H1 (cell line): Measurements from ENCODE around the gene ZNF451. TPM values are rescaled to one million over a fixed set of nuclear protein-coding genes. Genes with fewer than 3 reads are reported as not detected.
A peak's percentile ranks its signal among the peaks of the same experiment; 100 is the strongest.
"Not testable (repeated sequence)": the region's sequence is repeated elsewhere in the genome, so short reads cannot be mapped to it uniquely, and the experiment has no call there.

Experiments
- CTCF ChIA-PET: fragments of 300-600 bp; sonication (Branson Sonifier 250); formaldehyde crosslinking; loops from one replicate; lab custom pipeline; 2021; ENCODE audit not compliant: partially characterized antibody; lab: Charles Lee
- POLR2A ChIA-PET: fragments of 300-600 bp; sonication (Branson Sonifier 250); formaldehyde crosslinking; loops from one replicate; lab custom pipeline; 2021; ENCODE audit warnings: inconsistent platforms; ENCODE audit not compliant: partially characterized antibody; lab: Charles Lee
- DNase-seq, 2 experiments: peaks; one replicate each; pipeline versions ENCODE4 v3.0.0 to v3.0.0-alpha.2; 2010 to 2022; ENCODE audit warnings: low spot score in 2 of 2, low read depth in 1 of 2, mixed read lengths in 1 of 2
- FAIRE-seq: peaks from 2 replicates; lab custom pipeline; 2011; peaks lifted over from hg19 to GRCh38; lab: Jason Lieb, UNC
- H2AFZ ChIP-seq: 2 replicates; pipeline ENCODE4 v1.8.1; 2012; ENCODE audit warnings: low read length, inconsistent platforms
- H2AK5ac ChIP-seq: 2 replicates; pipeline ENCODE4 v1.6.1; 2013; ENCODE audit warnings: low read depth, low read length
- H2BK120ac ChIP-seq: replicated peaks from 2 replicates; pipeline ENCODE3; 2013; ENCODE audit warnings: low read depth, low read length, inconsistent platforms
- H2BK12ac ChIP-seq: 2 replicates; pipeline ENCODE4 v1.6.1; 2013; ENCODE audit warnings: low read depth, low read length
- H2BK15ac ChIP-seq: 2 replicates; pipeline ENCODE4 v1.6.1; 2013; ENCODE audit warnings: low read length
- H2BK20ac ChIP-seq: 2 replicates; pipeline ENCODE4 v1.6.1; 2013; ENCODE audit warnings: low read length
- H2BK5ac ChIP-seq: 2 replicates; pipeline ENCODE4 v1.6.1; 2013; ENCODE audit warnings: low read depth, low read length
- H3K14ac ChIP-seq: 2 replicates; pipeline ENCODE4 v1.6.1; 2013; ENCODE audit warnings: inconsistent platforms; ENCODE audit not compliant: insufficient read length
- H3K18ac ChIP-seq: 2 replicates; pipeline ENCODE4 v1.6.1; 2013; ENCODE audit warnings: low read length; ENCODE audit errors: extremely low read depth
- H3K23ac ChIP-seq: 2 replicates; pipeline ENCODE4 v1.6.1; 2013; ENCODE audit warnings: inconsistent platforms; ENCODE audit not compliant: insufficient read length
- H3K23me2 ChIP-seq: 2 replicates; pipeline ENCODE4 v1.6.1; 2013; ENCODE audit warnings: low read depth, low read length
- H3K27ac ChIP-seq: 2 replicates; pipeline ENCODE4 v1.6.1; 2011; ENCODE audit warnings: low read depth, low read length, inconsistent platforms
- H3K27me3 ChIP-seq, 4 experiments: replicated peaks in 1 of 4; 1 replicate in 1 of 4; 2 replicates in 3 of 4; pipeline versions ENCODE4 v1.6.1 to v1.8.1; 2011 to 2013; ENCODE audit warnings: low read length in 3 of 4, mild to moderate bottlenecking in 3 of 4, inconsistent platforms in 2 of 4, mixed read lengths in 2 of 4, moderate library complexity in 1 of 4; ENCODE audit not compliant: control insufficient read depth in 3 of 4, insufficient read depth in 3 of 4; ENCODE audit errors: extremely low read depth in 1 of 4
- H3K36me3 ChIP-seq, 4 experiments: 2 replicates each; pipeline versions ENCODE4 v1.6.1 to v1.8.1; 2011 to 2013; ENCODE audit warnings: mild to moderate bottlenecking in 4 of 4, low read length in 3 of 4, moderate library complexity in 2 of 4, control low read depth in 1 of 4, inconsistent platforms in 1 of 4; ENCODE audit not compliant: insufficient read depth in 4 of 4, control insufficient read depth in 2 of 4
- H3K4ac ChIP-seq: replicated peaks from 2 replicates; pipeline ENCODE3; 2013; ENCODE audit warnings: low read length, low read depth, mixed read lengths, inconsistent platforms; ENCODE audit not compliant: insufficient read length
- H3K4me1 ChIP-seq, 4 experiments: replicated peaks in 1 of 4; 1 replicate in 1 of 4; 2 replicates in 3 of 4; pipeline versions ENCODE4 v1.6.1 to v1.8.1; 2011 to 2013; ENCODE audit warnings: low read length in 3 of 4, inconsistent platforms in 2 of 4, mixed read lengths in 1 of 4; ENCODE audit not compliant: insufficient read depth in 4 of 4, control insufficient read depth in 3 of 4
- H3K4me2 ChIP-seq, 2 experiments: 2 replicates each; pipeline versions ENCODE4 v1.6.1 to v1.8.1; 2011 to 2013; ENCODE audit warnings: low read depth in 2 of 2, low read length in 2 of 2, control low read depth in 1 of 2, inconsistent platforms in 1 of 2, mild to moderate bottlenecking in 1 of 2; ENCODE audit not compliant: insufficient read depth in 1 of 2
- H3K4me3 ChIP-seq, 4 experiments: fragments of 200-600, 300-600 bp in 1 of 4; sonication (generic), shearing (Covaris generic), sonication (Bioruptor Twin) in 1 of 4; 2 replicates each; pipeline versions ENCODE4 v1.5.1 to v1.8.1; 2011 to 2016; ENCODE audit warnings: low read length in 4 of 4, low read depth in 3 of 4, control low read depth in 2 of 4, inconsistent platforms in 2 of 4, mild to moderate bottlenecking in 2 of 4, mixed read lengths in 1 of 4, moderate library complexity in 1 of 4; ENCODE audit not compliant: insufficient read depth in 2 of 4; ENCODE audit errors: extremely low read depth in 1 of 4
- H3K56ac ChIP-seq: replicated peaks from 2 replicates; pipeline ENCODE3; 2013; ENCODE audit warnings: low read depth, mild to moderate bottlenecking, mixed read lengths, low read length, inconsistent platforms; ENCODE audit not compliant: insufficient read length
- H3K79me1 ChIP-seq: 2 replicates; pipeline ENCODE4 v1.6.1; 2013; ENCODE audit warnings: low read depth, low read length, control low read depth
- H3K79me2 ChIP-seq, 2 experiments: 2 replicates each; pipeline versions ENCODE4 v1.6.1 to v1.8.1; 2012 to 2013; ENCODE audit warnings: low read length in 2 of 2, mild to moderate bottlenecking in 2 of 2, inconsistent platforms in 1 of 2; ENCODE audit not compliant: insufficient read depth in 2 of 2, control insufficient read depth in 1 of 2
- H3K9ac ChIP-seq, 4 experiments: replicated peaks in 1 of 4; 1 replicate in 1 of 4; 2 replicates in 3 of 4; pipeline versions ENCODE4 v1.6.1 to v1.8.1; 2011 to 2013; ENCODE audit warnings: low read depth in 3 of 4, low read length in 3 of 4, control low read depth in 2 of 4, mild to moderate bottlenecking in 2 of 4, moderate library complexity in 2 of 4, inconsistent platforms in 1 of 4; ENCODE audit errors: extremely low read depth in 1 of 4
- H3K9me3 ChIP-seq, 2 experiments: 2 replicates each; pipeline versions ENCODE4 v1.6.1 to v1.8.1; 2012 to 2013; ENCODE audit warnings: mild to moderate bottlenecking in 2 of 2, moderate library complexity in 2 of 2, control low read depth in 1 of 2, inconsistent platforms in 1 of 2, low read depth in 1 of 2, low read length in 1 of 2, mixed read lengths in 1 of 2; ENCODE audit not compliant: insufficient read depth in 2 of 2
- H4K20me1 ChIP-seq, 2 experiments: replicated peaks in 1 of 2; 2 replicates each; pipeline versions ENCODE3 to v1.8.1; 2011 to 2013; ENCODE audit warnings: inconsistent platforms in 2 of 2, low read length in 2 of 2, mild to moderate bottlenecking in 1 of 2; ENCODE audit not compliant: insufficient read depth in 2 of 2, control insufficient read depth in 1 of 2
- H4K5ac ChIP-seq: 2 replicates; pipeline ENCODE4 v1.6.1; 2013; ENCODE audit warnings: low read length, low read depth, mixed read lengths, inconsistent platforms; ENCODE audit not compliant: insufficient read length
- H4K8ac ChIP-seq: 2 replicates; pipeline ENCODE4 v1.8.0; 2013; ENCODE audit warnings: mild to moderate bottlenecking, moderate library complexity, low read length, inconsistent platforms; ENCODE audit not compliant: insufficient read depth; ENCODE audit errors: extremely low read depth
- H4K91ac ChIP-seq: replicated peaks from 2 replicates; pipeline ENCODE3; 2013; ENCODE audit warnings: low read length, mixed read lengths, inconsistent platforms; ENCODE audit not compliant: insufficient read length
- KDM1A ChIP-seq: fragments of 200-600, 300-600 bp; sonication (generic); IDR thresholded peaks from 2 replicates; pipeline ENCODE4 v1.7.1; 2016; ENCODE audit warnings: mild to moderate bottlenecking, low read length, borderline replicate concordance
- KDM4A ChIP-seq: IDR thresholded peaks from one replicate; pipeline ENCODE4 v1.7.1; 2012; ENCODE audit warnings: low read depth, mild to moderate bottlenecking, moderate library complexity, low read length, inconsistent platforms; ENCODE audit not compliant: severe bottlenecking
- PHF8 ChIP-seq: fragments of 200-600 bp; sonication (generic); conservative IDR thresholded peaks from 2 replicates; pipeline ENCODE4 v1.7.1; 2012; ENCODE audit warnings: low read depth, mild to moderate bottlenecking, inconsistent platforms, low read length, moderate library complexity
- POLR2AphosphoS5 ChIP-seq: IDR thresholded peaks from 2 replicates; pipeline ENCODE4 v1.6.1; 2011; ENCODE audit warnings: low read depth, low read length
- SIN3A ChIP-seq, 2 experiments: IDR thresholded peaks in 1 of 2; conservative IDR thresholded peaks in 1 of 2; 2 replicates each; pipeline ENCODE4 v1.6.1; 2011 to 2012; ENCODE audit warnings: low read length in 2 of 2, improper control_type of control experiment in 1 of 2, low read depth in 1 of 2, mild to moderate bottlenecking in 1 of 2
- TAF7 ChIP-seq: optimal IDR thresholded peaks from 2 replicates; pipeline ENCODE3; 2011; ENCODE audit warnings: low read depth, mild to moderate bottlenecking, inconsistent platforms, low read length, moderate library complexity, borderline replicate concordance
- TBP ChIP-seq: IDR thresholded peaks from 2 replicates; pipeline ENCODE4 v1.6.1; 2011; ENCODE audit warnings: low read depth, low read length, improper control_type of control experiment
- YY1 ChIP-seq: IDR thresholded peaks from 2 replicates; pipeline ENCODE4 v1.6.1; 2011; ENCODE audit warnings: low read depth, mild to moderate bottlenecking, low read length
- WGBS, 2 experiments: shearing (Covaris generic) in 1 of 2; methylation state at CpG; one replicate each; pipeline versions ENCODE4 v1.1.6 to v1.1.7; 2013 to 2015; ENCODE audit warnings: low lambda C conversion rate in 2 of 2, mixed read lengths in 2 of 2, inconsistent platforms in 1 of 2, low coverage in 1 of 2, missing lambda C conversion rate in 1 of 2; ENCODE audit not compliant: insufficient replicate concordance in 2 of 2, insufficient coverage in 1 of 2, insufficient read length in 1 of 2; ENCODE audit errors: extremely low coverage in 1 of 2, missing lambda C conversion rate in 1 of 2; 5-methylcytosine and 5-hydroxymethylcytosine counted together
- polyA plus RNA-seq, 7 experiments: library from polyadenylated mRNA; depleted of rRNA in 3 of 7; stranded (reverse) in 5 of 7; unstranded in 2 of 7; fragments of >200 nt in 5 of 7; fragments of 200-250 nt in 2 of 7; gene quantifications; 1 replicate in 5 of 7; 2 replicates in 1 of 7; 4 replicates in 1 of 7; pipeline versions ENCODE4 v1.2.1 to v1.2.3, GENCODE V29; 2011 to 2013; ENCODE audit warnings: missing spikeins in 2 of 7, mixed read lengths in 2 of 7
- total RNA-seq: library from RNA; stranded (reverse); fragmentation: NEBNext Ultra II Directional; extraction: Animal tissue kit (Norgen Biotek cat#: 25700); gene quantifications from 2 replicates; pipeline ENCODE4 v1.2.1, GENCODE V29; 2021
- TF ChIP-seq, protein P1 (sequence below): IDR thresholded peaks from 2 replicates; pipeline ENCODE4 v1.6.1; 2012; ENCODE audit warnings: inconsistent platforms

Gene ZNF451
- total and polyA plus RNA-seq, 2 of the 8 experiments (the other 6 are each of a cell fraction or from before 2014, with no cell fraction given), result 10.7 to 56.8 TPM

DNA sequence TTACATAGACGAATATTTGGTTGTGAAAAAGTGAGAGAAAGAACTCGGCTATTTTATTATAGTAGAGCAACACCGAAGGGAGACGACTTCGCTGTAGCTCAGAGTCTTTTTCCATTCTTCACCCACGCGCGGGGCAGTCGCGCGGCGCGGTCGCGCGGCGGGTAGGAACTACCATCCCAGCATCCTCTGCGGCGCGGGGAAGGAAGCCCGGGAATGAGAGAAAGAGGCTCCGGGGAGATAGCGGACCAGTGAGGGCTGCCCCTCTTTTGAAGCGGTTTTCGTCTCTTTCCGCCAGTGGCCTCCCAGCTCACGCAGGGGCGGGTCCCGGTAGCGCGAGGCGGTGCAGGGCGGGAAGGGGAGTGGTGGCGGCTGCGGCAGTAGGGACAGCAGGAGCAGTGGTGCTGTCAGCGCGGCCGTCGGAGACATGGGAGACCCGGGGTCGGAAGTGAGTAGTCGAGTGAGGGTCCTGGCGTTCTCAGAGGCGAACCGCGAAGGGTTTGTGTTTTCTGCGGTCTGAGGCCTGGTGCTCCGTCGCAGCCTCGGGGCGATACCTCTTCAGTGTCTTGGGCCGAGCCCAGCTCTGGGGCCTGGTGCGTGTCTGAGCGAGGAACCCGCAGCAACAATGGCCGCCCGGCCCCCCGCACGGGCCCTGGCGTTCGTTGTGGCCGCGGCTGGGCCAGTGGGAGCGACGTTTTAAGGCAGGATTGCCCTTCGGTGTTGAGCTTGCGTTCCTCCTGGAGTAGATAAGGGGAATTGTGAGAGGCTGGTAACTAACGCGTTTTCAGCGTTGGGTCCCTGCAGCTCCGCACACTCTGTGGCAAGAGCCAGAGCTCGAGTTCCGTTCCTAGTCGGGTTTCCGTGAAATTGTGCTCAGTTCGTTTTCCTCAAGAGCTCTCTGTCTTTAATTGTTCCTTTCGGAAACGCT lies 43.4 kb upstream of the ZNF451 start, which contains the start of gene KIAA1586:
TSS of gene KIAA1586 (plus strand) at position 362 of the 925 bp plus-strand sequence. CDS start at position 425, 63 bp downstream.
- not testable (repeated sequence) for H4K20me1 ChIP-seq, H3K79me1 ChIP-seq, H3K9me3 ChIP-seq, H2BK120ac ChIP-seq, H3K14ac ChIP-seq, H3K27ac ChIP-seq, H3K27me3 ChIP-seq, H3K23me2 ChIP-seq, H2BK15ac ChIP-seq, H3K4me1 ChIP-seq, H3K4ac ChIP-seq, H2BK20ac ChIP-seq, H2BK12ac ChIP-seq, H3K23ac ChIP-seq, H2BK5ac ChIP-seq, H4K5ac ChIP-seq, H4K91ac ChIP-seq, H2AK5ac ChIP-seq
- Histone ChIP-seq H3K4me2 (peak within 1 kb of the TSS; percentile 14 to 55), H3K18ac (peak within 1 kb of the TSS; percentile 64; the same call in 1 of the 2 replicates), H4K8ac (peak within 1 kb of the TSS; percentile 93; the same call in 1 of the 2 replicates), H3K56ac (peak within 1 kb of the TSS; percentile 77), H3K79me2 (peaks cover 0 to 30% of the 10 kb centered on the region in 2 experiments; a peak in 3 of 4 replicates), H3K9ac (peak within 1 kb of the TSS; percentile 43 to 69 (median 63)), H2AFZ (0 out of 2 replicates have a peak within 1 kb of the TSS, but pooled peaks have one; percentile 69), H3K4me3 (peak within 1 kb of the TSS; percentile 45 to 83 (median 71)), H3K36me3 (peaks cover 0 to 30% (median 9%) of the 10 kb centered on the region in 4 experiments; a peak in 6 of 8 replicates)
- CTCF ChIA-PET, result interaction anchor here (0.5 to 1.5 kb wide), 2 partner anchors 15 to 16 kb away, joined by 3 to 4 read pairs; no protein-coding TSS in a partner anchor
- FAIRE-seq (peak; percentile 78), DNase-seq (peak in 1 of 2 experiments; percentile 86)
- 3% methylated on average over 35 of the region's 78 CpGs; no CpG with 5 or more reads in 1 of the 2 experiments for WGBS, 2 experiments
- POLR2A ChIA-PET, result interaction anchor here (1.0 to 1.9 kb wide), 2 partner anchors 9 to 91 kb away, joined by 4 to 5 read pairs; partner anchors contain the start of gene BEND6
- peak; percentile 55; the same call in 1 of the 2 replicates for TF ChIP-seq POLR2AphosphoS5
- TF ChIP-seq PHF8, result 0 out of 2 replicates have a peak, but pooled peaks have one; percentile 35
- peak; percentile 54 for TF ChIP-seq KDM4A
- TF ChIP-seq YY1, result peak; percentile 33; the same call in 1 of the 2 replicates
- TF ChIP-seq TAF7, result peak; percentile 38
- TF ChIP-seq, protein P1, sequence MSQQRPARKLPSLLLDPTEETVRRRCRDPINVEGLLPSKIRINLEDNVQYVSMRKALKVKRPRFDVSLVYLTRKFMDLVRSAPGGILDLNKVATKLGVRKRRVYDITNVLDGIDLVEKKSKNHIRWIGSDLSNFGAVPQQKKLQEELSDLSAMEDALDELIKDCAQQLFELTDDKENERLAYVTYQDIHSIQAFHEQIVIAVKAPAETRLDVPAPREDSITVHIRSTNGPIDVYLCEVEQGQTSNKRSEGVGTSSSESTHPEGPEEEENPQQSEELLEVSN, result peak; percentile 74
- peak; percentile 87; the same call in 1 of the 2 replicates for TF ChIP-seq KDM1A
- peak; percentile 40; the same call in 1 of the 2 replicates for TF ChIP-seq TBP
- TF ChIP-seq SIN3A (conservative IDR thresholded peaks at IDR 0.05 in 1 of 2, IDR thresholded peaks at IDR 0.05 in 1 of 2; ENCODE audit: low read depth in 1 of 2, low read length in 2 of 2), result 0 out of 4 replicates have a peak, but pooled peaks have one; percentile 41 to 50
